ENCODE measurements around the gene AGRP. TPM values are rescaled to one million over a fixed set of nuclear protein-coding genes. Genes with fewer than 3 reads are reported as not detected.

AGRP gene
- total RNA-seq, 1 experiment from 2014 or later = not detected

GRCh38 chr16:67517661-67518423 lies 34.5 kb upstream of the AGRP start:
- H3K4me1 Mint-ChIP-seq = no peaks in the 10 kb centered on the region
- no peak overlapping the region for H3K27ac Mint-ChIP-seq
- no peaks in the 10 kb centered on the region for H3K36me3 Mint-ChIP-seq
- H3K4me3 Mint-ChIP-seq = no peak overlapping the region
- DNase-seq (ENCODE audit: low spot score) (no peak), ATAC-seq (no peak)
- ChIA-PET CTCF (interaction anchor here (1.0 to 5.8 kb wide), 7 partner anchors 11 to 366 kb away, joined by 3 to 70 read pairs (median 4); partner anchors contain the start of gene ATP6V0D1), POLR2A (no interaction called here)
- peaks cover 63% of the 10 kb centered on the region for H3K27me3 Mint-ChIP-seq (ENCODE audit: low read depth)
- TF ChIP-seq SP1 (CRISPR knock-in tag; conservative IDR thresholded peaks at IDR 0.05) (no peak), CREM (CRISPR knock-in tag; IDR thresholded peaks at IDR 0.05) (no peak), ZNF317 (CRISPR knock-in tag; IDR thresholded peaks at IDR 0.05; ENCODE audit: borderline replicate concordance, low read depth) (no peak)
- no peaks in the 10 kb centered on the region for H3K9me3 Mint-ChIP-seq

DNA sequence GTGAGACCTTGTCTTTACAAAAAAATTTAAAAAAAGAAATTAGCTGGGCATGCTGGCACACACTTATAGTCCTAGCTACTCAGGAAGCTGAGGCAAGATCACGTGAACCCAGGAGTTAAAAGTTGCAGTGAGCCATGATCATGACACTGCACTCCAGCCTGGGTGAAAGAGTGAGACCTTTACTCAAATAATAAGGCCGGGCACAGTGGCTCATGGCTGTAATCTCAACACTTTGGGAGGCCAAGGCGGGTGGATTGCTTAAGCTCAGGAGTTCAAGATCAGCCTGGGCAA lies 33.8 kb upstream of the AGRP start:
- H3K27me3 Mint-ChIP-seq (ENCODE audit: low read depth) = peaks cover 56% of the 10 kb centered on the region
- no peak overlapping the region for H3K4me3 Mint-ChIP-seq
- TF ChIP-seq ETV6 (CRISPR knock-in tag; IDR thresholded peaks at IDR 0.05) = no peak
- H3K36me3 Mint-ChIP-seq = no peaks in the 10 kb centered on the region
- ChIA-PET POLR2A (no interaction called here), CTCF (interaction anchor here (1.0 to 5.8 kb wide), 7 partner anchors 10 to 367 kb away, joined by 3 to 70 read pairs (median 4); partner anchors contain the start of gene ATP6V0D1)
- DNase-seq (ENCODE audit: low spot score) = no peak
- H3K4me1 Mint-ChIP-seq = no peaks in the 10 kb centered on the region
- H3K9me3 Mint-ChIP-seq = no peaks in the 10 kb centered on the region
- no peak for ATAC-seq
- no peak overlapping the region for H3K27ac Mint-ChIP-seq

GRCh38 chr16:67516296-67517154 lies 33.2 kb upstream of the AGRP start:
- Mint-ChIP-seq H3K27ac (no peak overlapping the region), H3K4me3 (no peak overlapping the region)
- CTCF ChIA-PET = interaction anchor here (1.0 to 5.8 kb wide), 10 partner anchors 9 to 368 kb away, joined by 3 to 70 read pairs (median 4); partner anchors contain the start of gene ATP6V0D1
- no peak for TF ChIP-seq MAX (CRISPR knock-in tag; IDR thresholded peaks at IDR 0.05)
- TF ChIP-seq ZMAT4 (CRISPR knock-in tag; IDR thresholded peaks at IDR 0.05) = no peak
- TF ChIP-seq E2F5 (CRISPR knock-in tag; IDR thresholded peaks at IDR 0.05) = no peak
- no peak for TF ChIP-seq NFATC4 (CRISPR knock-in tag; IDR thresholded peaks at IDR 0.05)
- no peak for TF ChIP-seq ZNF423 (CRISPR knock-in tag; IDR thresholded peaks at IDR 0.05)
- no peak for TF ChIP-seq E2F1 (CRISPR knock-in tag; IDR thresholded peaks at IDR 0.05)
- TF ChIP-seq, protein P1, sequence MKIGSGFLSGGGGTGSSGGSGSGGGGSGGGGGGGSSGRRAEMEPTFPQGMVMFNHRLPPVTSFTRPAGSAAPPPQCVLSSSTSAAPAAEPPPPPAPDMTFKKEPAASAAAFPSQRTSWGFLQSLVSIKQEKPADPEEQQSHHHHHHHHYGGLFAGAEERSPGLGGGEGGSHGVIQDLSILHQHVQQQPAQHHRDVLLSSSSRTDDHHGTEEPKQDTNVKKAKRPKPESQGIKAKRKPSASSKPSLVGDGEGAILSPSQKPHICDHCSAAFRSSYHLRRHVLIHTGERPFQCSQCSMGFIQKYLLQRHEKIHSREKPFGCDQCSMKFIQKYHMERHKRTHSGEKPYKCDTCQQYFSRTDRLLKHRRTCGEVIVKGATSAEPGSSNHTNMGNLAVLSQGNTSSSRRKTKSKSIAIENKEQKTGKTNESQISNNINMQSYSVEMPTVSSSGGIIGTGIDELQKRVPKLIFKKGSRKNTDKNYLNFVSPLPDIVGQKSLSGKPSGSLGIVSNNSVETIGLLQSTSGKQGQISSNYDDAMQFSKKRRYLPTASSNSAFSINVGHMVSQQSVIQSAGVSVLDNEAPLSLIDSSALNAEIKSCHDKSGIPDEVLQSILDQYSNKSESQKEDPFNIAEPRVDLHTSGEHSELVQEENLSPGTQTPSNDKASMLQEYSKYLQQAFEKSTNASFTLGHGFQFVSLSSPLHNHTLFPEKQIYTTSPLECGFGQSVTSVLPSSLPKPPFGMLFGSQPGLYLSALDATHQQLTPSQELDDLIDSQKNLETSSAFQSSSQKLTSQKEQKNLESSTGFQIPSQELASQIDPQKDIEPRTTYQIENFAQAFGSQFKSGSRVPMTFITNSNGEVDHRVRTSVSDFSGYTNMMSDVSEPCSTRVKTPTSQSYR (CRISPR knock-in tag; IDR thresholded peaks at IDR 0.05) = no peak
- no peak for TF ChIP-seq CTCF (IDR thresholded peaks at IDR 0.05)
- no peak for TF ChIP-seq ZBTB21 (CRISPR knock-in tag; IDR thresholded peaks at IDR 0.05; ENCODE audit: borderline replicate concordance)
- TF ChIP-seq ZNF416 (CRISPR knock-in tag; IDR thresholded peaks at IDR 0.05) = no peak
- no peak for TF ChIP-seq CBFB (CRISPR knock-in tag; IDR thresholded peaks at IDR 0.05; ENCODE audit: low read depth)
- no peak for TF ChIP-seq TCF7 (CRISPR knock-in tag; IDR thresholded peaks at IDR 0.05; ENCODE audit: low read depth)
- TF ChIP-seq ATF2 (CRISPR knock-in tag; IDR thresholded peaks at IDR 0.05; ENCODE audit: borderline replicate concordance, low read depth) = no peak
- TF ChIP-seq STAT6 (CRISPR knock-in tag; conservative IDR thresholded peaks at IDR 0.05; ENCODE audit: low read depth) = no peak

More at GRCh38 chr16:67516296-67517154, 33.2 kb upstream of the AGRP start:
- ATAC-seq (no peak), DNase-seq (ENCODE audit: low spot score) (no peak)
- H3K36me3 Mint-ChIP-seq = no peaks in the 10 kb centered on the region
- H3K4me1 Mint-ChIP-seq = no peaks in the 10 kb centered on the region
- H3K9me3 Mint-ChIP-seq = no peaks in the 10 kb centered on the region
- H3K27me3 Mint-ChIP-seq (ENCODE audit: low read depth) = peaks cover 50% of the 10 kb centered on the region
- POLR2A ChIA-PET = no interaction called here
